A204.1 (cell line): Measurements from ENCODE around the gene CTDP1.

Experiments
- FAIRE-seq: peaks from 2 replicates; lab custom pipeline; 2012; peaks lifted over from hg19 to GRCh38; lab: Jason Lieb, UNC

The CTDP1 gene, protein sequence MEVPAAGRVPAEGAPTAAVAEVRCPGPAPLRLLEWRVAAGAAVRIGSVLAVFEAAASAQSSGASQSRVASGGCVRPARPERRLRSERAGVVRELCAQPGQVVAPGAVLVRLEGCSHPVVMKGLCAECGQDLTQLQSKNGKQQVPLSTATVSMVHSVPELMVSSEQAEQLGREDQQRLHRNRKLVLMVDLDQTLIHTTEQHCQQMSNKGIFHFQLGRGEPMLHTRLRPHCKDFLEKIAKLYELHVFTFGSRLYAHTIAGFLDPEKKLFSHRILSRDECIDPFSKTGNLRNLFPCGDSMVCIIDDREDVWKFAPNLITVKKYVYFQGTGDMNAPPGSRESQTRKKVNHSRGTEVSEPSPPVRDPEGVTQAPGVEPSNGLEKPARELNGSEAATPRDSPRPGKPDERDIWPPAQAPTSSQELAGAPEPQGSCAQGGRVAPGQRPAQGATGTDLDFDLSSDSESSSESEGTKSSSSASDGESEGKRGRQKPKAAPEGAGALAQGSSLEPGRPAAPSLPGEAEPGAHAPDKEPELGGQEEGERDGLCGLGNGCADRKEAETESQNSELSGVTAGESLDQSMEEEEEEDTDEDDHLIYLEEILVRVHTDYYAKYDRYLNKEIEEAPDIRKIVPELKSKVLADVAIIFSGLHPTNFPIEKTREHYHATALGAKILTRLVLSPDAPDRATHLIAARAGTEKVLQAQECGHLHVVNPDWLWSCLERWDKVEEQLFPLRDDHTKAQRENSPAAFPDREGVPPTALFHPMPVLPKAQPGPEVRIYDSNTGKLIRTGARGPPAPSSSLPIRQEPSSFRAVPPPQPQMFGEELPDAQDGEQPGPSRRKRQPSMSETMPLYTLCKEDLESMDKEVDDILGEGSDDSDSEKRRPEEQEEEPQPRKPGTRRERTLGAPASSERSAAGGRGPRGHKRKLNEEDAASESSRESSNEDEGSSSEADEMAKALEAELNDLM

GRCh38 chr18:79679552-79680099 lies at the start of gene CTDP1:
Gene CTDP1, plus strand, starts transcription at chr18:79679803. Its CDS starts 145 bp downstream, at chr18:79679948.
- FAIRE-seq, result no peak

GRCh38 chr18:79630281-79631095 lies 49.1 kb upstream of the CTDP1 start:
- no peak for FAIRE-seq

GRCh38 chr18:79631096-79631507 lies 48.5 kb upstream of the CTDP1 start:
- FAIRE-seq, result no peak

DNA sequence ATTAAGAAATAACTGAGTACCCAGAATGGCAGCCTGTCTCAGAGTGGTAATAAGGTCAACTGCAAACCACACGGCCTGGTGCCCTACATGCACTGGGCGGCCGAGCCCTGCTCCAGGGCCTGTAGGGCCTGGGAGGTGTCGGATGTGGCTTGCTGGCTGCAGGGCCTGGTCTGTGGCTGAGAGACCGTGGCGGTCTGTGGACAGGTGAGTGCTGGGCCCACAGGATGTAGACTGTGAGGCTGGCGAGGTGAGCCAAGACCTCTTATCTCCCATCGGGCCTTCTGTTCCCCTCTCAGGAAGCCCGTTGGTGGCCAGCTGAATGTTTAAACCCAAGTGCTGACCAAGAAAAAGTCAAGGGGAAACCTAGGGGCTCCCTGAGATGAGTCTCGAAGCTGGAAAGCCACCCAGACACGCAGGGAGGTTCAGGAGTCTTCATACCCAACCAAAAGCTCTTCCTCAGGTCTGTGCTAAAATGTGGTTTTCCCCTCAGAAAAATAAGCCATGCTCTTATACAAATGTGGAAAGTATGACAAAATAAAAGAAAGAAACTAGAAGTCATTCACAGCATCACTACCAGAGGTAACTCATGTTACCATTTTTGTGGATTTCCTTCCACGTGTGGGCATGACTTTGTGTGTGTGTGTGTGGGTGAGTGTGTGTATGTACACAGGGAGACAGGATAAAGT lies 47.7 kb upstream of the CTDP1 start:
- no peak for FAIRE-seq

DNA sequence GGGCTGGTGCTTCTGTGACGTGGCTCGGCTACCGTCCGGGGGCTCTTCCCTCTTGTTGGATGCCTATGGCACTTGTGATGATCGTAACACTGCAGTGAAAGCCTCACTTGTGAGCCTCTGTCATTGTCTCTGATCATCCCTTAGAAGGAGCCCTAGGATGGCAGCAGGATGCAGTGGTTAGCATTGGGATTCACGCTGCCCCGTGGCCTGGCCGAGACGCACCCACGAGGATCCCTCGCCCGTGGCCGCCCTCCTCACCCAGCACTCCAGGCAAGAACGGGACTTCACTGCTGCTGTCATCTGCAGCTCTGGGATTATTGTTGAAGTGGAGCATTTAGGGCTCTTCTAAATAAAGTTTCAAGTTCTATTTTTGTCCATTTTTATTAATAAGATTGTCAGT lies 46.8 kb upstream of the CTDP1 start:
- FAIRE-seq, result no peak

DNA sequence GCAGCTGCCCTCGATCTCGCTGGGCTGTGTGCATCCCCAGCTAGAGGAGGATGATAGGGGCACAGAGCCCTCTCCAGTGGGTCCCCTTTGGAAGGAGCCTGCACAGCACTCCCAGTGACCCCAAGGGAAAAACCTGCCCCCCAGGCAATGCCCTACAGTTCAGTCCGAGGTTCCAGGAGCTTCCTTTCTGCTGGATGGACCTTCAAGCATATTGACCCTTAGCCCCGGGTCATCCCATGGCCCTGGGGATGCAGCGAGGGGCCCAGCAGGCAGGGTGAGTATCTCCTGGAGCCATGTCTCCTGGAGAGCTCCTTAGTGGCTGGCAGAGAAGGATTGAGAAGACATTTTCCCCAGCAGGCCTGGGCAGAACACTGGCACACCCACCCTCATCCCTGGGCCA lies 45.4 kb upstream of the CTDP1 start:
- FAIRE-seq, result no peak

DNA sequence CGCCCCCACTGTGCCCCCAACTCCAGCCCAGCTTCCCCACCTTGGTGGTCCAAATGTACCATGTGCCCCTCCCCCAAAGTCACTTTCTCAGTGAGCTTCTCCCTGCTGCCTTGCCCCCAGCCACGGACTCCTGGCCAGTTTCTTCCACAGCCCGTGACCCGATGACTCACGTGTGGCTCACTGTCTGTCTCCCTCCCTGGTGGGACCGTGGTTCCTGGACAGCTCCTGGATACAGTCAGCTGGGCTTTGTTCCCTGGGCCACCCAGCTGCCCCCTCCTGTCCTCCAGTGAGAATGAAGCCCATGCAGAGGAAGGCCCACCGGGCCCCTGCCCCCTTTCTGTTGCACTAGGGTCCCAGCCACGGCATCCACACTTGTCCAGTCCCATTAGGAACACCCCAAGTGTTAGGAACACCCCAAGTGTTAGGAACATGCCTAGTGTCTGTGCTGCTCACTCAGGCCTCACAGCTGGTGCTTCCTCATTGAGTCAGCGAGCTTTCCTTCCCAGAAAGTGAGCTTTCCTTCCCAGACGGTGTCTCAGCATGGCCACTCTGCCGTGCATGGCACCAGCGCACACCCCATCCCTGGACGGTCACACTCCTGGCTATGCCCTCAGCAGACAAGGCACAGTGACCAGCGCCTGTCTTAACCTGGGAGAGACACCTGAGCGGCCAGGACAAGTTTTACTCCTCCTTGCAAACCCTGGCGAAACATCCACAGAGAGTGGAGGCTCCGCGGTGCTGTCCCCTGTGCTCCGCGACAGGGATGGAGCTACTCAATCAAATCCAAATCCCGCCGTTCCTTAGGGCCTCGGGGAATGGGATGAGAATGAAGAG lies 44.8 kb upstream of the CTDP1 start:
- no peak for FAIRE-seq

GRCh38 chr18:79635427-79635726 lies 44.2 kb upstream of the CTDP1 start:
- no peak for FAIRE-seq

DNA sequence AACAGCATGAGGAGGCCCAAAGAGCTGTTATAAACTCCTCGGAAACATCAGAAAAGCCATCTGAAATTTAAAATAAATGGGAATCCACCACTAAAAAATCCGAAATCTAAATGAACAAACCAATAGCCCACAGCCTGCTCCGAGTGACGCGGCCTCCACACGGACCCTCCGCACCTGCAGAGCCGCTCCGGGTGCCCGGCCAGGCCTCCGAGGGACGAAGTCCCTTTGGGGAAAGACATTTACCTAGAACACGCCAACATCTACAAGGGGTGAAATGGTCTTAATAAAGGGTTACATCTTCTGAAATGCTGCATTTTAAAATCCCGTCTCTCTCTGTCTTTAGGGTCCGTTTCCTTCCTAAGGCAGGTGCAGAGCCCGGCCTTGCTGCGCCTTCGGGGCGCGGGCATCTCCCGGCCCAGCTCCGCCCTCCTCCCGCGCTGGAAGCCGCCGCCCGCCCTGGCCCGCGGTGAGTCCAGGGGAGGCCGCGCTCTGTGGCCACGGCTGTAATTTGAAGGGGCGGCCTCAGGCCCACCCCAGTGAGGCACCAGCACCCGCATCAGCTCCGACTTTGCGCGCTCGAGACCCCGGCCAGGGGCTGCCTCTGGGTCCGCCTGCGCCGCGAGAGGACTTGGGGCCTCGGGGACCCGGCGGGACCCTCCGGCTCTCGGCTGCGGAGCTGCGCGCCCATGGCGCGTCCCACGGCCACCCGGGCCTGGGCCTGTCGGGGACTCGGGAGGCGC lies 42.3 kb upstream of the CTDP1 start:
- no peak for FAIRE-seq

GRCh38 chr18:79637921-79638909 lies 41.4 kb upstream of the CTDP1 start:
- FAIRE-seq, result no peak

GRCh38 chr18:79639072-79639829 lies 40.4 kb upstream of the CTDP1 start:
- no peak for FAIRE-seq

DNA sequence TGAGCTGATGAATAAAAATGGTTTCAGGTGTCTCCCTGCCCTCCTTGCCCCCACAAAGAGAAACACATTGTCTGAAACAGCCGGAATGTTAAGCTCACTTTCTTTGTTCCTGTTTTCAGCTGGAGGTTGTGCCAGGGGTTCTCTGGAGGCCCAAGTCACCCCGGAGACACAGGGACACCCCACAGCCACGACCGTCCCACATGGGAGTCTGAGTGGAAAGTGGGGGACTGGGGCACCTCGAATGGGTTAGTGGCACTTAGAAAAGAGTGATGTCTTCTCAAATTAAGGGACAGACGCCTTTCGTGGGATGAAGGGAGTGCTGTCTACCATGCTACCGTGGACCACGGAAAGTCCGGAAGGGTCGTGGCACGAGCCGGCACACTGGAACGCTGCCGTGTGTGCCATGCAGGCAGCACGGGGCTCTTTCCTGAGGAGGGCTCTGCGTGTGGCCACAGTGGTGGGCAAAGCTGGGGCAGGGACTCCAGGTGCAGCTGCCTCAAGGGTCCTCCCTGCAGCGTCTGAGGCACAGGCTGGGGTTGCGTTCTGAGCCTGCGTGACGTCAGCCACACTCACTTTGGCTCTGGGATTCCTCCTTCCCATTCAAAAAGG lies 39.4 kb upstream of the CTDP1 start:
- FAIRE-seq, result no peak

- no peak for FAIRE-seq
Measured at GRCh38 chr18:79640875-79641274, 38.7 kb upstream of the CTDP1 start.

- no peak for FAIRE-seq
Measured at GRCh38 chr18:79641722-79642497, 37.7 kb upstream of the CTDP1 start.

GRCh38 chr18:79642626-79643025 lies 37.0 kb upstream of the CTDP1 start:
- FAIRE-seq, result no peak
